HG02623 (cell line): ENCODE data around the gene ANXA4.
"Not testable (repeated sequence)": the region's sequence is repeated elsewhere in the genome, so short reads cannot be mapped to it uniquely, and the experiment has no call there.

Experiments
- ATAC-seq: cut with Tn5 transposase; IDR thresholded peaks from one replicate; pipeline ENCODE4 v1.9.1; 2021; ENCODE audit warnings: moderate library complexity; ENCODE audit not compliant: unreplicated experiment

ANXA4 gene

GRCh38 chr2:69753659-69754363 is 11.9 kb downstream of the ANXA4 start:
- no peak for ATAC-seq

GRCh38 chr2:69754633-69755032 is 12.7 kb downstream of the ANXA4 start:
- ATAC-seq: no peak

- no peak for ATAC-seq
Observed at GRCh38 chr2:69755862-69756467, 14.0 kb downstream of the ANXA4 start.

GRCh38 chr2:69762025-69762424 is 20.1 kb downstream of the ANXA4 start:
- ATAC-seq: no peak

GRCh38 chr2:69762513-69763494 is 20.9 kb downstream of the ANXA4 start:
- ATAC-seq: no peak

GRCh38 chr2:69763831-69764230 is 21.9 kb downstream of the ANXA4 start:
- ATAC-seq: not testable (repeated sequence)

GRCh38 chr2:69764286-69765095 is 22.6 kb downstream of the ANXA4 start:
- ATAC-seq: no peak

- no peak for ATAC-seq
Observed at GRCh38 chr2:69765096-69765380, 23.1 kb downstream of the ANXA4 start.

- no peak for ATAC-seq
Observed at GRCh38 chr2:69766014-69766413, 24.1 kb downstream of the ANXA4 start.

GRCh38 chr2:69767034-69767433 is 25.1 kb downstream of the ANXA4 start:
- ATAC-seq: no peak

GRCh38 chr2:69768235-69768634 is 26.3 kb downstream of the ANXA4 start:
- no peak for ATAC-seq

- no peak for ATAC-seq
Observed at GRCh38 chr2:69768789-69769188, 26.9 kb downstream of the ANXA4 start.

- ATAC-seq: no peak
Observed at GRCh38 chr2:69769272-69769671, 27.3 kb downstream of the ANXA4 start.

- ATAC-seq: no peak
Observed at GRCh38 chr2:69770193-69770702, 28.3 kb downstream of the ANXA4 start.

GRCh38 chr2:69770747-69771146 is 28.8 kb downstream of the ANXA4 start:
- ATAC-seq: no peak

- ATAC-seq: no peak
Observed at GRCh38 chr2:69771461-69771860, 29.5 kb downstream of the ANXA4 start.

- ATAC-seq: no peak
Observed at GRCh38 chr2:69773206-69773605, 31.3 kb downstream of the ANXA4 start.

- ATAC-seq: not testable (repeated sequence)
Observed at GRCh38 chr2:69774258-69774983, 32.5 kb downstream of the ANXA4 start.

GRCh38 chr2:69774984-69775982 is 33.3 kb downstream of the ANXA4 start:
- no peak for ATAC-seq
